Lower leg skin (tissue), 4 donors: Measurements from ENCODE around the gene APOBEC3G. TPM values are rescaled to one million over a fixed set of nuclear protein-coding genes. Genes with fewer than 3 reads are reported as not detected.

Experiments
- DNase-seq, 2 donors: peaks; one replicate each; pipeline ENCODE4 v3.0.0-alpha.2; 2019; ENCODE audit warnings: low spot score in 2 of 2
- H3K4me3 ChIP-seq: fragments of 200-600 bp; sonication (generic); 2 replicates; pipeline ENCODE4 v1.5.1; 2017; ENCODE audit warnings: mild to moderate bottlenecking, low read depth; ENCODE audit not compliant: poor library complexity, severe bottlenecking
- POLR2A ChIP-seq, 2 donors: fragments of 450-650 bp; IDR thresholded peaks; one replicate each; pipeline ENCODE4 v1.6.1; 2016 to 2017; ENCODE audit warnings: antibody characterized with exemption in 2 of 2, mild to moderate bottlenecking in 1 of 2, moderate library complexity in 1 of 2
- WGBS, 2 donors: methylation state at CpG; one replicate each; pipeline ENCODE4 v1.1.5; 2018; 5-methylcytosine and 5-hydroxymethylcytosine counted together
- intact Hi-C: fragments of 100-400 bp; cut with DNase I; formaldehyde crosslinking; loops from one replicate; pipeline ENCODE4 v1.15.0; 2023; ENCODE audit warnings: low total_unique reads
- total RNA-seq, 4 donors: library from RNA; depleted of rRNA; stranded (reverse); fragments of >200 nt; gene quantifications; one replicate each; pipeline ENCODE4 v1.1.0, GENCODE V29; 2016
- TF ChIP-seq, protein P1 (sequence below), 3 donors: fragments of 450-650 bp; IDR thresholded peaks; one replicate each; pipeline ENCODE4 v1.5.1; 2016; ENCODE audit warnings: antibody characterized with exemption in 3 of 3, mild to moderate bottlenecking in 3 of 3, moderate library complexity in 2 of 3

Gene APOBEC3G
- total RNA-seq, 4 donors from 2014 or later: 1.1 to 3.9 (median 1.9) TPM

DNA sequence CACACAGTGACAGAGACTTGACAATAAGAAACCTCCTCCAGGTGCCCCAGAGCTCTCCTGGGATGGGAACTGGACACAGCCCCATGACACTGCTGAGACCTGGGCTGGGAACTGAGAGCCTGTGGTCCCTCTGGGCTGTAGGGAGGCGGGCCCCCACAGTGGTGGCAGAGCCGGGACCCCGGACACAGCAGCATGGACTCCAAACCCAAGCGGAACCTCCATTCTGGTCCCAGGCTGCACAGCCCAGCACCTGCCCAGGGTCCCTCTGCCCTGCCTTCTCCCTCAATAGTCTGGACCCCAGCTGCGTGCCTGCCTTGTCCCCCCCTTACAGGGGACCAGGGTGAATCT, 11.6 kb downstream of the APOBEC3G start:
- 82 to 83% methylated on average over 1 to 5 of the region's 5 CpGs for WGBS, 2 donors
- no peak overlapping the region for H3K4me3 ChIP-seq
- no peak for DNase-seq
- TF ChIP-seq, protein P1, sequence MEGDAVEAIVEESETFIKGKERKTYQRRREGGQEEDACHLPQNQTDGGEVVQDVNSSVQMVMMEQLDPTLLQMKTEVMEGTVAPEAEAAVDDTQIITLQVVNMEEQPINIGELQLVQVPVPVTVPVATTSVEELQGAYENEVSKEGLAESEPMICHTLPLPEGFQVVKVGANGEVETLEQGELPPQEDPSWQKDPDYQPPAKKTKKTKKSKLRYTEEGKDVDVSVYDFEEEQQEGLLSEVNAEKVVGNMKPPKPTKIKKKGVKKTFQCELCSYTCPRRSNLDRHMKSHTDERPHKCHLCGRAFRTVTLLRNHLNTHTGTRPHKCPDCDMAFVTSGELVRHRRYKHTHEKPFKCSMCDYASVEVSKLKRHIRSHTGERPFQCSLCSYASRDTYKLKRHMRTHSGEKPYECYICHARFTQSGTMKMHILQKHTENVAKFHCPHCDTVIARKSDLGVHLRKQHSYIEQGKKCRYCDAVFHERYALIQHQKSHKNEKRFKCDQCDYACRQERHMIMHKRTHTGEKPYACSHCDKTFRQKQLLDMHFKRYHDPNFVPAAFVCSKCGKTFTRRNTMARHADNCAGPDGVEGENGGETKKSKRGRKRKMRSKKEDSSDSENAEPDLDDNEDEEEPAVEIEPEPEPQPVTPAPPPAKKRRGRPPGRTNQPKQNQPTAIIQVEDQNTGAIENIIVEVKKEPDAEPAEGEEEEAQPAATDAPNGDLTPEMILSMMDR (IDR thresholded peaks at IDR 0.05): no peak
- TF ChIP-seq POLR2A (IDR thresholded peaks at IDR 0.05): no peak
- intact Hi-C loops: no loop called here

DNA sequence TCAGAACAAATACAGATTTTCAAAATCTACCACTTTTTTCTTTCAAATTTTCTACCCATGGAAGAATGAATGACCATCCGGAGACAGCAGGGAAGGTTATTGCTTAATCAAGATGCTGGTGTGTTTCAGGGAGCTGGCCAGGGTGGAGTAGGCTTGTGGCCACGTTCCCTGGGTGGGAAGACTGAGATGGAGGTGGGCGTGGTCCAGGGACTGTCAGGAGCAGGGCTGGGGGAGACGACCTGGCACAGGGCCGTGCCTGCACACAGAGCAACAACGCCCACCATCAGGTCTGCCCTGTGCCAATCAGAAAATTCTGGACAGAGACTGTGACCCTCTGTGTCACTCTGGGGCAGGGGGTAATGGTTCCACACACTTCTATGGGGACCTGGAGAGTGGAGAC, 12.9 kb downstream of the APOBEC3G start:
- intact Hi-C loops: no loop called here
- 40 to 54% methylated on average over 5 to 6 of the region's 6 CpGs for WGBS, 2 donors
- no peak for DNase-seq
- TF ChIP-seq POLR2A (IDR thresholded peaks at IDR 0.05): no peak
- TF ChIP-seq, protein P1 (IDR thresholded peaks at IDR 0.05): no peak
- no peak overlapping the region for H3K4me3 ChIP-seq

DNA sequence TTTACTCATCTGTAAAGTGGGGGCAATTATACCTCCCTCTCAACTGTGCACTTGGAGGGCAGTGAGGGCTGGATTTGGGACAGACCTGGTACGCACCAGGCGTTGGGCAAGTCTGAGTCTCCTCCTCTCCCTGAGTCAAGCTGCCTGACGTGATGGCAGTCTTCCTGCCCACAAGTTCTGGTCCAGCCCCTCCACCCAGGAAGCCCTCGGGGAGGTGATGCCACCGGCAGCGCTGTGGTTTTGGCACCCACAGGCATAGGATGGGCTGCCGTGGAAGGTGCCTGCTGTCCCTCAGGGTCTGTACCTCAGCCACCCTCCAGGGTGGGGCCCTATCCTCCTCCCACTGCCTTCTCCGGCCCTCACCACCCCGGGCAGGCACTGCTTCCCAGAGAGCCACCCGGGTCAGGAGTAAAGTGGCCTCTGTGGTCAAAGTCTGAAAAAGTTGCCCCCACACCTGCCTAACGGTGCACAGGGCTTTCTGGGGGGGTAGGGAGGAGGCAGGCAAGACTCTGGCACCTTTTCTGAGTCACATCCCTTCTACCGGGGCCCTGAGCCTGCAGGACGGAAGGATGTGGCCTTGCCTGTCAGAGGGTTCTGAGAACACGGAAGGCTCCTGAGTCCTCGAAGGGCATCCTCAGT, 13.5 kb downstream of the APOBEC3G start:
- DNase-seq: no peak
- H3K4me3 ChIP-seq: no peak overlapping the region
- TF ChIP-seq, protein P1 (IDR thresholded peaks at IDR 0.05): no peak
- TF ChIP-seq POLR2A (IDR thresholded peaks at IDR 0.05): no peak
- 52 to 56% methylated on average over 14 of the region's 15 CpGs for WGBS, 2 donors
- intact Hi-C loops: no loop called here

DNA sequence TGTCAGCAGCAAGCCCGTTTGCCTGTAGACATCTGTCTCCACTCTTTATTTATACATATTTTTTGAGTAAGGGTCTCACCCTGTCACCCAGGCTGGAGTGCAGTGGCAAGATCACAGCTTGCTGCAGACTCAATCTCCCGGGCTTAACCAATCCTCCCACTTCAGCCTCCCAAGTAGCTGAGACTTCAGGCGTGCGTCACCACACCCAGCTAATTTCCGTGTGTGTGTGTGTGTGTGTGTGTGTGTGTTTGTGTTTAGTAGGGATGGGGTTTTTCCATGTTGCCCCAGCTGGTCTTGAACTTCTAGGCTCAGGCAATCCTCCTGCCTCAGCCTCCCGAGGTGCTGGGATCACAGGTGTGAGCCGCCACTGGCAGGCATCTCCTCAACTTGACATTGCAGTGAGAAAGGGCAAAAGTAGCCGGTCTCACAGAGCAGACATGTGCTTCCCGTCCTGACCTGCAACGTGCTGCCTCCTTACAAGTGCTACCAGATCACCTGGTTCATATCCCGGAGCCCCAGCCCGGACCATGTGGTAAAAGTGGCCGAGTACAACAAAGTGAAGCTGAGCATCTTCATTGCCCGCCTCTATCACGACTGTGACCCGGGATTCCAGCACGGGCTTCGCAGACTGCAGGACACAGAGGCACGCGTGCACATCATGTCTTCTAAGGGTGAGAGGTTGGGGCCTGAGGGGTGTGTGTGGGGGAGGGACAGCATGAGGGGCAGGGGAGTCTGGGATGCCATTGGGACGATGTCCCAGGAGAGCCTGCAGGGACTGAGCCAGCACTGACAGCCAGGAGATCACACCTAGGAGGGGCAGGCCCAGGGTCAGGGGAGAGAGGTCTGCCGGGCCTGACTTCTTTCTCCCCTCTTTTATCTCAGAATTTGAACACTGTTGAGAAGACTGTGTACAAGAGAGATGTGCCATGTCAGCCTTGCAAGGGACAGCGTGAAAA, 14.3 kb downstream of the APOBEC3G start:
- no peak for TF ChIP-seq POLR2A (IDR thresholded peaks at IDR 0.05)
- TF ChIP-seq, protein P1 (IDR thresholded peaks at IDR 0.05): no peak
- intact Hi-C loops: no loop called here
- no peak overlapping the region for H3K4me3 ChIP-seq
- whole genome bisulfite sequencing, 2 donors: 84 to 86% methylated on average over 23 of the region's 23 CpGs
- no peak for DNase-seq

DNA sequence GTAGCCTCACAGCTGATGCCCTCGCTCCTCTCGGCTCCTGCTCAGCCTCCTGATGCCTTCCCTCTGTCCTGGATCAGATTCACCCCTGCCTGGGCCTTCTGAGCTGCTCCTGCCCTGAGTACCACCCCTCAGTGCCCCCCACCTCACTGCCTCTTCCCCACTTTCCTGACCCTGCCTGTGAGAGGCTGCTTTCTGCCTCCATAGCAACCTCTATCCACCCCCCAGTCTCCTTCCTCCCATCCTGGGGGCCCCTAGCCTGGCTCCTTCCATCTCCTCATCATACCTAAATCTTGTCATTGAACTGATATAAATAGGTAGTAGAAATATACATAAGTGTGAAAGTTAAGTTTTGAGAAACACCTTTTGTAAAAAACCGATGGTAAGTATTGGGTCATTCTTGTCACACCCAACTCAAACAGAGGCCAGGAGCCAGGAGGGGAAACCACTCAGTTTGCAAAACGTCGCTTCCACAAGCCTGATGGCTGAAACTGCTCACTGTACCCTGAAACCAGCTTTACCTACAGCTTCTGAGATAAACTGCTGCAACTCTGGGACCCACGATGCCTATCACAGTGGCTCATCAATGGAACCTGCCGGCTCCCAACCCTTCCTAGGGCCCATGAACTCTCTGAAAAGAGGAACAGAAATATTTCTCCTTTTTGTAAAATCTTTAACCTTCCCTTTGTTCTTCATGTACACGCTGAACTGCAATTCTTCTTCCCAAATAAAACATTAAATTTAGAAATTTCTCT, 15.2 kb downstream of the APOBEC3G start:
- intact Hi-C loops: no loop called here
- DNase-seq: no peak
- WGBS, 2 donors: 66 to 68% methylated on average over 8 of the region's 8 CpGs
- TF ChIP-seq, protein P1 (IDR thresholded peaks at IDR 0.05): no peak
- TF ChIP-seq POLR2A (IDR thresholded peaks at IDR 0.05): no peak
- H3K4me3 ChIP-seq: no peak overlapping the region
